Lower leg skin (tissue), 3 donors: ENCODE results near the gene SLC9A2.

ENCODE experiments used
- POLR2A ChIP-seq, 2 donors: fragments of 450-650 bp; IDR thresholded peaks; one replicate each; pipeline ENCODE4 v1.6.1; 2016 to 2017; ENCODE audit warnings: antibody characterized with exemption in 2 of 2, mild to moderate bottlenecking in 1 of 2, moderate library complexity in 1 of 2
- TF ChIP-seq, protein P1 (sequence below), 3 donors: fragments of 450-650 bp; IDR thresholded peaks; one replicate each; pipeline ENCODE4 v1.5.1; 2016; ENCODE audit warnings: antibody characterized with exemption in 3 of 3, mild to moderate bottlenecking in 3 of 3, moderate library complexity in 2 of 3

DNA sequence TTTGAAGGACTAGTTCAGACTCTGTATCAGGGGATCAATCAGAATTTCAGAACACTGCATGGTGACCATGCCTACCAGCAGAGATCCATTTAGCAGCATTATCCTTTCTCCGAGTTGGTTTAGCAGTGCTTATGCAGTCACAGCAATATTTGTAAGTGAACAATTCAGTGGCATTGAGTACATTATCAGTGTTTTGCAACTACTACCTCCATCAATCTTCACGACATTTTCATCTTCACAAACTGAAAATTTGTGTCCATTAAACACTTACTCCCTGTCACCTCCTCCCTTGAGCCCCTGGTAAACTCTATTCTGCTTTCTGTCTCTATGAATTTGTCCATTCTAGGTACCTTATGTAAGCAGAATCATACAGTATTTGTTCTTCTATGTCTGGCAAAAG is 20.1 kb downstream of the SLC9A2 start:
- TF ChIP-seq, protein P1, sequence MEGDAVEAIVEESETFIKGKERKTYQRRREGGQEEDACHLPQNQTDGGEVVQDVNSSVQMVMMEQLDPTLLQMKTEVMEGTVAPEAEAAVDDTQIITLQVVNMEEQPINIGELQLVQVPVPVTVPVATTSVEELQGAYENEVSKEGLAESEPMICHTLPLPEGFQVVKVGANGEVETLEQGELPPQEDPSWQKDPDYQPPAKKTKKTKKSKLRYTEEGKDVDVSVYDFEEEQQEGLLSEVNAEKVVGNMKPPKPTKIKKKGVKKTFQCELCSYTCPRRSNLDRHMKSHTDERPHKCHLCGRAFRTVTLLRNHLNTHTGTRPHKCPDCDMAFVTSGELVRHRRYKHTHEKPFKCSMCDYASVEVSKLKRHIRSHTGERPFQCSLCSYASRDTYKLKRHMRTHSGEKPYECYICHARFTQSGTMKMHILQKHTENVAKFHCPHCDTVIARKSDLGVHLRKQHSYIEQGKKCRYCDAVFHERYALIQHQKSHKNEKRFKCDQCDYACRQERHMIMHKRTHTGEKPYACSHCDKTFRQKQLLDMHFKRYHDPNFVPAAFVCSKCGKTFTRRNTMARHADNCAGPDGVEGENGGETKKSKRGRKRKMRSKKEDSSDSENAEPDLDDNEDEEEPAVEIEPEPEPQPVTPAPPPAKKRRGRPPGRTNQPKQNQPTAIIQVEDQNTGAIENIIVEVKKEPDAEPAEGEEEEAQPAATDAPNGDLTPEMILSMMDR (IDR thresholded peaks at IDR 0.05): no peak
- no peak for TF ChIP-seq POLR2A (IDR thresholded peaks at IDR 0.05)
